ENCODE results near the gene REPS2. TPM values are rescaled to one million over a fixed set of nuclear protein-coding genes. Genes with fewer than 3 reads are reported as not detected.
"Not testable (repeated sequence)": the region's sequence is repeated elsewhere in the genome, so short reads cannot be mapped to it uniquely, and the experiment has no call there.

REPS2 gene
- total RNA-seq, 1 experiment from 2014 or later, result 4.5 TPM

DNA sequence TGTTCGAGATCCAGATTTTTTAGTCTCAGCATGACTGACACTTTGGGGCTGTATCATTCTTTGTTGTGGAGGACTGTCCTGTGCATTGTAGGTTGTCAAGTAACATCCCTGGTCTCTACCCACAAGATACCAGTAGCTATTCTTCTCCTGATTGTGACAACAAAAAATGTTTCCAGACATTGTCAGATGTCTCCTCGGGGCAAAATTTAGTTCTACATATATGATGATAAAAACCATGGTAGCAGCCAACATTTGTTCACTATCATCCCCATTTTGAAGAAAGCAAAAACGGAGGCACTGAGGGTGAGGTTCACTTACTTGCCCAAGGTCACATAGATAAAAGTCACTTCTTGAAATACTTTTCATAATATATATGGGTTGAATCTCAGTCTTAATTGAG, 11.3 kb downstream of the REPS2 start:
- in situ Hi-C loops (cut with HindIII; ENCODE audit: low pct_unique_long_range_greater_than_20kb, low sequenced_read_pairs), result no loop called here
- H3K4me1 ChIP-seq (ENCODE audit: control insufficient read depth, insufficient read depth, low read length), result no peaks in the 10 kb centered on the region
- TF ChIP-seq, protein P1, sequence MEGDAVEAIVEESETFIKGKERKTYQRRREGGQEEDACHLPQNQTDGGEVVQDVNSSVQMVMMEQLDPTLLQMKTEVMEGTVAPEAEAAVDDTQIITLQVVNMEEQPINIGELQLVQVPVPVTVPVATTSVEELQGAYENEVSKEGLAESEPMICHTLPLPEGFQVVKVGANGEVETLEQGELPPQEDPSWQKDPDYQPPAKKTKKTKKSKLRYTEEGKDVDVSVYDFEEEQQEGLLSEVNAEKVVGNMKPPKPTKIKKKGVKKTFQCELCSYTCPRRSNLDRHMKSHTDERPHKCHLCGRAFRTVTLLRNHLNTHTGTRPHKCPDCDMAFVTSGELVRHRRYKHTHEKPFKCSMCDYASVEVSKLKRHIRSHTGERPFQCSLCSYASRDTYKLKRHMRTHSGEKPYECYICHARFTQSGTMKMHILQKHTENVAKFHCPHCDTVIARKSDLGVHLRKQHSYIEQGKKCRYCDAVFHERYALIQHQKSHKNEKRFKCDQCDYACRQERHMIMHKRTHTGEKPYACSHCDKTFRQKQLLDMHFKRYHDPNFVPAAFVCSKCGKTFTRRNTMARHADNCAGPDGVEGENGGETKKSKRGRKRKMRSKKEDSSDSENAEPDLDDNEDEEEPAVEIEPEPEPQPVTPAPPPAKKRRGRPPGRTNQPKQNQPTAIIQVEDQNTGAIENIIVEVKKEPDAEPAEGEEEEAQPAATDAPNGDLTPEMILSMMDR (IDR thresholded peaks at IDR 0.05), result no peak
- TF ChIP-seq POLR2AphosphoS5 (IDR thresholded peaks at IDR 0.05; ENCODE audit: low read depth, low read length), result no peak
- TF ChIP-seq SIN3A (IDR thresholded peaks at IDR 0.05; ENCODE audit: borderline replicate concordance, insufficient read depth, low read depth, low read length), result no peak
- TF ChIP-seq TCF7L2 (IDR thresholded peaks at IDR 0.05; ENCODE audit: low read depth, low read length), result no peak
- TF ChIP-seq, protein P2, sequence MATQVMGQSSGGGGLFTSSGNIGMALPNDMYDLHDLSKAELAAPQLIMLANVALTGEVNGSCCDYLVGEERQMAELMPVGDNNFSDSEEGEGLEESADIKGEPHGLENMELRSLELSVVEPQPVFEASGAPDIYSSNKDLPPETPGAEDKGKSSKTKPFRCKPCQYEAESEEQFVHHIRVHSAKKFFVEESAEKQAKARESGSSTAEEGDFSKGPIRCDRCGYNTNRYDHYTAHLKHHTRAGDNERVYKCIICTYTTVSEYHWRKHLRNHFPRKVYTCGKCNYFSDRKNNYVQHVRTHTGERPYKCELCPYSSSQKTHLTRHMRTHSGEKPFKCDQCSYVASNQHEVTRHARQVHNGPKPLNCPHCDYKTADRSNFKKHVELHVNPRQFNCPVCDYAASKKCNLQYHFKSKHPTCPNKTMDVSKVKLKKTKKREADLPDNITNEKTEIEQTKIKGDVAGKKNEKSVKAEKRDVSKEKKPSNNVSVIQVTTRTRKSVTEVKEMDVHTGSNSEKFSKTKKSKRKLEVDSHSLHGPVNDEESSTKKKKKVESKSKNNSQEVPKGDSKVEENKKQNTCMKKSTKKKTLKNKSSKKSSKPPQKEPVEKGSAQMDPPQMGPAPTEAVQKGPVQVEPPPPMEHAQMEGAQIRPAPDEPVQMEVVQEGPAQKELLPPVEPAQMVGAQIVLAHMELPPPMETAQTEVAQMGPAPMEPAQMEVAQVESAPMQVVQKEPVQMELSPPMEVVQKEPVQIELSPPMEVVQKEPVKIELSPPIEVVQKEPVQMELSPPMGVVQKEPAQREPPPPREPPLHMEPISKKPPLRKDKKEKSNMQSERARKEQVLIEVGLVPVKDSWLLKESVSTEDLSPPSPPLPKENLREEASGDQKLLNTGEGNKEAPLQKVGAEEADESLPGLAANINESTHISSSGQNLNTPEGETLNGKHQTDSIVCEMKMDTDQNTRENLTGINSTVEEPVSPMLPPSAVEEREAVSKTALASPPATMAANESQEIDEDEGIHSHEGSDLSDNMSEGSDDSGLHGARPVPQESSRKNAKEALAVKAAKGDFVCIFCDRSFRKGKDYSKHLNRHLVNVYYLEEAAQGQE (IDR thresholded peaks at IDR 0.05; ENCODE audit: insufficient read depth in 1 of 2, low read depth in 2 of 2, low read length in 1 of 2), result no peak
- no peaks in the 10 kb centered on the region for H3K36me3 ChIP-seq (ENCODE audit: control insufficient read depth, insufficient read depth, low read length)
- CTCF ChIA-PET, result no interaction called here
- POLR2A ChIA-PET, result no interaction called here
- intact Hi-C loops (cut with micrococcal nuclease; ENCODE audit: unreplicated experiment), result no loop called here
- H3K9me3 ChIP-seq (ENCODE audit: control insufficient read depth, insufficient read depth, low read depth, low read length), result no peaks in the 10 kb centered on the region
- ATAC-seq (no peak), DNase-seq (ENCODE audit: low read depth, low spot score) (no peak)
- H3K27ac ChIP-seq (ENCODE audit: low read length), result no peak overlapping the region
- H3K4me3 ChIP-seq (ENCODE audit: low read depth in 2 of 2, low read length in 2 of 2), result no peak overlapping the region
- no TSS peak for BruUV-seq (replicated peaks)
- no peaks in the 10 kb centered on the region for H3K27me3 ChIP-seq (ENCODE audit: control insufficient read depth, insufficient read depth, low read length)

DNA sequence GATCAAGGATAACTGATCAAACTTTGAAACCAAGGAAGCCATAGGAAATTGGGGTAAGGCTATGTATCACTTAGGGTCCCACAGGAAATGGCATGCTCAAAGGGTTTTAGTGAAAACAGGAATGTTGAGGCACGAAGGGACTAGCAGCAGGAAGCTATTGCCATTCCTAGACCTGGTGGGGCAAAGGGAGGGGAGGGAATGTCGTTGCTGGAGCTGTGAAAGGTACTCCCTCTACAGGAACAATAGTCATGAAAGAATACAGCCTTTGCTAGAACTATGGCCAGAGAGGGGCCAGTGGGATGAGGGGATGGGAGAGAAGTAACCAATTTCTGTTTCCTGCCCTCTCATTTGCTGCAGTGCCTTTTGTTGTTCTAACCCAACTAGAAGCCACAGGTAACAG, 11.9 kb downstream of the REPS2 start:
- no peaks in the 10 kb centered on the region for H3K4me1 ChIP-seq (ENCODE audit: control insufficient read depth, insufficient read depth, low read length)
- no peaks in the 10 kb centered on the region for H3K9me3 ChIP-seq (ENCODE audit: control insufficient read depth, insufficient read depth, low read depth, low read length)
- ChIA-PET CTCF (no interaction called here), POLR2A (no interaction called here)
- BruUV-seq (replicated peaks), result no TSS peak
- TF ChIP-seq POLR2AphosphoS5 (IDR thresholded peaks at IDR 0.05; ENCODE audit: low read depth, low read length) (no peak), TCF7L2 (IDR thresholded peaks at IDR 0.05; ENCODE audit: low read depth, low read length) (no peak), SIN3A (IDR thresholded peaks at IDR 0.05; ENCODE audit: borderline replicate concordance, insufficient read depth, low read depth, low read length) (no peak)
- TF ChIP-seq, protein P1 (IDR thresholded peaks at IDR 0.05), result no peak
- TF ChIP-seq, protein P2 (IDR thresholded peaks at IDR 0.05; ENCODE audit: insufficient read depth in 1 of 2, low read depth in 2 of 2, low read length in 1 of 2), result no peak
- intact Hi-C loops (cut with micrococcal nuclease; ENCODE audit: unreplicated experiment), result no loop called here
- ATAC-seq, result no peak
- H3K4me3 ChIP-seq (ENCODE audit: low read depth in 2 of 2, low read length in 2 of 2), result no peak overlapping the region
- H3K27me3 ChIP-seq (ENCODE audit: control insufficient read depth, insufficient read depth, low read length), result no peaks in the 10 kb centered on the region
- DNase-seq (ENCODE audit: low read depth, low spot score), result no peak
- in situ Hi-C loops (cut with HindIII; ENCODE audit: low pct_unique_long_range_greater_than_20kb, low sequenced_read_pairs), result no loop called here
- H3K27ac ChIP-seq (ENCODE audit: low read length), result no peak overlapping the region
- no peaks in the 10 kb centered on the region for H3K36me3 ChIP-seq (ENCODE audit: control insufficient read depth, insufficient read depth, low read length)

DNA sequence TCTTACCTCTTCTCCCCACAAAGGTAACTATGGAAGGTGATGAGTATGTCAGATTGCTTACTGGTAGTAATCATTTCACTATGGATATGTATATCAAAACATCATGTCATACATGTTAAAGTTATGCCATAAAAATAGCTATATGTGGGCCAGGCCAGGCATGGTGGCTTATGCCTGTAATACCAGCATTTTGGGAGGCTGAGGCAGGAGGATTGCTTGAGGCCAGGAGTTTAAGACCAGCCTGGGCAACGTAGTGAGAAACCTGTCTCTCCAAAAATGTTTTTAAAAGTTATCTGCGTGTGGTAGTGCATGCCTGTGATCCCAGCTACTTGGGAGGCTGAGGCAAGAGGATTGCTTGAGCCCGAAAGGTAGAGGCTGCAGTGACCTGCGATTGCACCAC, 16.2 kb downstream of the REPS2 start:
- ATAC-seq; DNase-seq (ENCODE audit: low read depth, low spot score); CTCF ChIA-PET; H3K4me1 ChIP-seq (ENCODE audit: control insufficient read depth, insufficient read depth, low read length); H3K36me3 ChIP-seq (ENCODE audit: control insufficient read depth, insufficient read depth, low read length); BruUV-seq (replicated peaks); H3K27me3 ChIP-seq (ENCODE audit: control insufficient read depth, insufficient read depth, low read length); H3K4me3 ChIP-seq (ENCODE audit: low read depth in 2 of 2, low read length in 2 of 2); H3K27ac ChIP-seq (ENCODE audit: low read length); intact Hi-C loops (cut with micrococcal nuclease; ENCODE audit: unreplicated experiment); H3K9me3 ChIP-seq (ENCODE audit: control insufficient read depth, insufficient read depth, low read depth, low read length); in situ Hi-C loops (cut with HindIII; ENCODE audit: low pct_unique_long_range_greater_than_20kb, low sequenced_read_pairs): not testable (repeated sequence)
- POLR2A ChIA-PET, result interaction anchor here (0.6 kb wide), 1 partner anchor 52 kb away, joined by 9 read pairs; no protein-coding TSS in a partner anchor

All from Panc1 (cell line).